Activated T-helper 1 cell treated with anti-CD3 and anti-CD28 coated beads, Interleukin-2, amount 50 U/mL, for 16 hours (primary cell): ENCODE data around the gene PLXNB3.
"Not testable (repeated sequence)": the region's sequence is repeated elsewhere in the genome, so short reads cannot be mapped to it uniquely, and the experiment has no call there.

Source experiments
- DNase-seq, 2 donors: peaks; one replicate each; pipeline ENCODE4 v3.0.0-alpha.2; 2020; ENCODE audit warnings: low read depth in 1 of 2, low spot score in 1 of 2

Gene PLXNB3

DNA sequence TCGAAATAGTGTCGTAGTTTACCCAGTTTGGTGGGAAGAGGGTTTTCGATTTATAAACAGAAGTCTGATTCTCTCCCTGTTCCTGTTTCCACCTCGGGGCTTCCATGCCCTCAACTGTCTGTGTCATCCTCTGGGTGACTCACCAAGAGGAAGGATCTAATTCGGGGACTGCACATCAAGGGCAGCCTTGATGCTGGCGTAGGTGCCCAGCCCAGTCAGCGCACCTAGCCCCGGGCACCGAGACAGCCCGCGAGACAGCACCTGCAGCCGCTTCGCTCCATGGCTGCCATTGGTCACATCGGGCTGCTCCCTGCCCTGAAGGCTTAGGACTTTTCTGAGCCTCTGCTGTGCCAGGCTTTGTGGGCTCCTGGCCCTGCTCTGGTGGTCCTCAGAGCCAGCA is 31.6 kb upstream of the PLXNB3 start:
- DNase-seq: no peak

GRCh38 chrX:153733651-153734240 is 30.3 kb upstream of the PLXNB3 start:
- no peak for DNase-seq

GRCh38 chrX:153734871-153735270 is 29.2 kb upstream of the PLXNB3 start:
- DNase-seq: no peak

- DNase-seq: no peak
Measured at GRCh38 chrX:153735274-153735673, 28.8 kb upstream of the PLXNB3 start.

DNA sequence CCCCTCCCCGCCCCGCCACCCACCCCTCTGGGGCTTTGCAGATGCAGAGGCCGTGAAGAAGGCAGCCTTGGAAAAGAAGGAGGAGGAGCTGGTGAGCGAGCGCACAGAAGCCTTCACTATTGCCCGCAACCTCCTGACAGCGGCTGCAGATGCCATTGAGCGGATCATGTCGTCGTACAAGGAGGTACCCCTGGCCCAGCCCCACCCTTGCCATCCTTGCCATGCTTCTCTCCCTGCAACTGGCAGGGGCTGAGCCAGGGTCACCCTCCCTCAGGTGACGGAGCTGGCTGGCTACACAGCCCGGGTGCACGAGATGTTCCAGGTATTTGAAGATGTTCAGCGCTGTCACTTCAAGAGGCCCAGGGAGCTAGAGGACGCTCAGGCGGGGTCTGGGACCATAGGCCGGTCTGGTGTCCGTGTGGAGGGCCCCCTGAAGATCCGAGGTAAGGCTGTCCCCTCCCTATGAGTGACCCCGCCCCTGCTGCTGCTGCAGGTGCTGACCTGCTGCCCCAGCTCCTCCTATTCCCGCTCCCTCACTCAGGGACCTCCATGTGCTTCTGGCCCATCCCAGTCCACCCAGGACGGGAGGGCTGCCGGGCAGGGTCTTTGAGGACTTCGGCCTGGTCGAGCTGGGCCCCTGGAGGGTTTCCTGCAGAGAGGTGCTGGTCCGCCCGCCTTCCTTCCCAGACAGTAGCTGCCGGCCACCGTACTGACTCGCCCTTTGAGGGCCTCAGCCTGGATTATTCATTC is 27.8 kb upstream of the PLXNB3 start:
- DNase-seq: no peak

DNA sequence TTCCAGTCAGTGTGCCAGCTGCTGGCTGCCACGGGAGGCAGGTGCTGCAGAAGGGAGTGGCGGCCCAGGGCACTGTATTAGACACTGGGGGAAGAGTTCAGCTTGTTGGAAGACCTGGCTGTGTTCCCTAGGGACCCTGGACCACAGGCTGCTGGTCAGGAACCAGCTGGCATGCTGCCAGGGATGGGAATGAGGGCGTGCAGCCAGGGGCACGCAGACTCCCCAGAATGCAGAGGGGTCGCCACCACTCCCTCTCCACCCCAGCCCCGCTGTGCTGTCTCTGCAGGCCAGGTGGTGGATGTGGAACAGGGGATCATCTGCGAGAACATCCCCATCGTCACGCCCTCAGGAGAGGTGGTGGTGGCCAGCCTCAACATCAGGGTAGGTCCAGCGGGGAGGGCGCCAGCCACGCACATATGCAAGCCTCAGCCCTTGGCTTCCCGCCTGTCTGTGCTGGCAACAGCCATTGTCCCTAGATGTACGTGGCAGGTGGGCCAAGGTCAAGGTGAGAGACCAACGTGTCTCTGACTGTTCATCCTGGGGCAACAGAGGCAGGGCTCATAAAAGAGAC is 27.1 kb upstream of the PLXNB3 start:
- no peak for DNase-seq

- DNase-seq: no peak
Measured at GRCh38 chrX:153738056-153738605, 25.9 kb upstream of the PLXNB3 start.

DNA sequence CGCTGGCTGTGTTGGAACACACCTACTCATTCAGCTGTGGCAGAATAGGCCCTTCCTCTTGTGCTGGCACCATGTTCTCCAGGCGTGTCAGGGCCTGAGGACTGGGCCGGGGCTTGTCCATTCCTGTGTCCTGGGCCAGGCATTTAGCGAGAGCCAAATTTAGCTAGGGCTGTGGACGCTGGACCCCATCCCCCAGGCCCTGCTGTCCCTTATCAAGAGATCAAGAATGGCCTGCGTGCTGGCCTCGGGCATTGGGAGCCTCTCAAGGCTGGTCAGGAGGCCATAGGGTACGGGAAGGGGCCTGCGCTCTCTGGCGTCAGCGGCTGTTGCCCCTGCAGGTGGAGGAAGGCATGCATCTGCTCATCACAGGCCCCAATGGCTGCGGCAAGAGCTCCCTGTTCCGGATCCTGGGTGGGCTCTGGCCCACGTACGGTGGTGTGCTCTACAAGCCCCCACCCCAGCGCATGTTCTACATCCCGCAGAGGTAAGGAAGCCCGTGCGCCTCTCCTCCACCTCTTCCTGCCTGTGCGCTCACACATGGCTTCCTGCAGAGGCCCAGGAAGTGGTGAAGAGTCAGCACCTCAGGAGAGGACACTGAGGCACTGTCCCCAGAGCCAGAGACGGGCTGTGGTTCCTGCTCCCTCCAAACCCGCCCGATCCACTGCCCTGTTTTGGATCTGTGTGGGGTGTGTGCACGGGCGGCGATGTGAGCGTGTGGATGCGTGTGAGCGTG is 24.1 kb upstream of the PLXNB3 start:
- no peak for DNase-seq

- DNase-seq: no peak
Measured at GRCh38 chrX:153740631-153741222, 23.3 kb upstream of the PLXNB3 start.

- no peak for DNase-seq
Measured at GRCh38 chrX:153741446-153741845, 22.6 kb upstream of the PLXNB3 start.

GRCh38 chrX:153742111-153742510 is 21.9 kb upstream of the PLXNB3 start:
- not testable (repeated sequence) for DNase-seq

GRCh38 chrX:153742796-153743467 is 21.1 kb upstream of the PLXNB3 start:
- not testable (repeated sequence) for DNase-seq

- not testable (repeated sequence) for DNase-seq
Measured at GRCh38 chrX:153743468-153744209, 20.4 kb upstream of the PLXNB3 start.

DNA sequence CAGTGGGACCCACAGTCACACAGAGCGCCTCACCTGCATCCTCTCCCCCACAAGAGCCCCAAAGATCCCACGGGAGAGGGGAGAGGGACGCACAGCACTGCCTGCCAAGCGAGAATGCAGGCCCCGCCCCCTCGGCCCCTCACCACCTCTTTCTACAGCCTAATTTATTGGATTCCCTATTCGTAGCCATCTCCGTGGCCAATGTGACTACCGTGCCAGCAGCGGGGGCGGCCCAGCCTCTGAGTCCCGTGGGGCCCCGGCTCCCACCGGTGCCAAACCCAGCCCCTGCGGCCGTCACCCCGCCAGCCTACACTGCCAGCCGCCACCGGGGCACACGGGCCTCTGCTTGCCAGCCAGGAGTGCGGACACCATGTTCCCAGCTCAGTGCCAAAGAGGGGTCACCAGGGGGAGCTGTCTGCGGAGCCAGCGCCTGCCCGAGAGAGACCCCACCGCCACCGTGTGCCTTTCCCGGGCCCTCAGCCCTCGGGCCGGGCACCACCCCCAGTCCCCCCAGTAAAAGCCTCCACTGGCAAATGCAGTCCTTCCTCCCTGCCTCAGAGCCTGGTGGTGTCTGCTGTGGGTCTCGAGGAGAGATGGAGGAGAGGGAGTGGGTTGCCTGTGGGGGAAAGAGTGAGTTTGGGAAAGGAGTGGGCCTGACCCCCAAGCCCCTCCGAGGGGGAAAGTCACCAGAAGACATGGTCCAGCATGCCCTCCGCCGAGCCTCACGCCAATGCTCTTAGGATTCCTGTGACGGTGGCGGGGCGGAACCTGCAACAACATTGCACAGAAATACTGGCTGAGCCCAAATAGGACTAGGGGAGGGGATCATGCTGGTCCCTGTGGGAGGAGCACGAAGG is 19.6 kb upstream of the PLXNB3 start:
- DNase-seq: no peak

GRCh38 chrX:153745067-153745433 is 19.0 kb upstream of the PLXNB3 start:
- DNase-seq: not testable (repeated sequence)

DNA sequence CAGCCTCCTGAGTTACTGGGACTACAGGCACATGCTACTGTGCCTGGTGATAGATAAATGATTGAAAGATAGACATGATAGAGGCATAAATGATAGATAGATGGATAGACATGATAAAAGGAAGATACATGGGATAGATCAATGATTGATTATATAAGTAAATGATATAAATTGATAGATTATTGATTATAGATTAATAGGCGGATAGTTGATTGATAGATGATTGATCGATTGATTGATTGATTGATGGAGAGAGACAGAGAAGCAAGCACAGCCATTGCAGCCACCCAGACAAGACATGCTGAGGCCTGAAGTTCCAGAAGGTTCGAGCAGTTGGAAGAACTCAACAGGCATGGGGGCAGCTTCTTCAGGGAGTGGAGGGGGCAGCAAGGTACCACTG is 17.7 kb upstream of the PLXNB3 start:
- DNase-seq: no peak

- DNase-seq: not testable (repeated sequence)
Measured at GRCh38 chrX:153746991-153747390, 17.1 kb upstream of the PLXNB3 start.

DNA sequence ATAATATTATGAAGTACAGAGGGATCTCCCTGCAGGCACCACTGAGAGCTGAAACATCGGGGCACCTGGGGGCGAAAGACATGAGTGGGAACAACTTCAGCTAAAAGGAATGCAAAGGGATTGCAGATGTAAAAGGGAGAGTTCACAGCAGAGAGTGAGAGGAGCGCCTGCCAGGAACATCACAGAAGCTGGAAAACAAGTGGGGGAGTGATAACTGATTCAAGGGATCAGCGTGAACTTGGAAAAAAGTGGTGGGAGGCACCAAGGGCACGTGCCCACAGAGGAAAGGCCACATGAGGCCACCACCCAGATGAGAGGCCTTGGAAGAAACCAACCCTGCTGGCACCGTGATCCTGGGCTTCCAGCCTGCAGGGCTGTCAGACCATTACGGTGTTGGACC is 15.0 kb upstream of the PLXNB3 start:
- not testable (repeated sequence) for DNase-seq

DNA sequence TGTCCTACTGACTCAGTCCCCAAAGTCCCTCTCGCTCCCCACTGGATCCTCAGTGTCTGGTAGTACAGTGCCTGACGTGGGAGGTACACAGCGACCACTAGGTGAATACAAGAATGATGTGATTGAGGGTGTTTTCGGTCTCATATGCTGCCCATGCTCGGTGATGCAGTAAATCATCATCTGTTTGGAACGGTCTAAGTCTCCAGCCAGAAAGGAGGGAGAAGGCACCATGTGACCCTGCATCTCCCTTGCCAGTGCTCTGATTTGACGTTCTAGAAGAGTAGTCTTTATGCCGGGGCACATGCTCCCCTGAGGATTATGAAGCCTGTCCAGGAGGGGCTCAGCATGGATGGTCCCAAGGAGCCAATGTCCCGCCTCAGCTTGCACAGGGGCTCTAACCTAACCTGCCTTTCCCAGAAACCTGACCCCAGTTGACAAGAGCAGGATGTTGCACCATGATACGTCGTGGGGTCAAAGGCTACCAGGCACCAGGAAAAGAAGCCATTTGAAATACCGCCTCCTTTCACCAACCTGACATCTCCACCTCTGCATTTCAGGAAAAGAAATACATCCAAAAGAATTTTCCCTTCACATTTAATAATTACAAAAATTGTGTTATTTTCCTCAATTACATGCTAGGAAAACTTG is 13.8 kb upstream of the PLXNB3 start:
- no peak for DNase-seq
